GM12875 (cell line): Measurements from ENCODE around the gene WDR35.
A peak's percentile ranks its signal among the peaks of the same experiment; 100 is the strongest.

Source experiments
- H3K4me3 ChIP-seq: one replicate; pipeline ENCODE4 v1.5.1; 2011; ENCODE audit warnings: low read depth, low read length, control low read depth
- CTCF ChIP-seq: IDR thresholded peaks from 2 replicates; pipeline ENCODE4 v1.5.1; 2011; ENCODE audit warnings: low read depth, mild to moderate bottlenecking, control low read depth, inconsistent platforms, low read length, moderate library complexity, borderline replicate concordance; ENCODE audit not compliant: insufficient read depth

Gene WDR35

GRCh38 chr2:19991895-19992294 lies 2.0 kb upstream of the WDR35 start:
- TF ChIP-seq CTCF, result no peak
- H3K4me3 ChIP-seq, result no peak overlapping the region

- peak overlapping the region; percentile 66 for H3K4me3 ChIP-seq
- no peak for TF ChIP-seq CTCF
Observed at GRCh38 chr2:19990416-19990728, 467 bp upstream of the WDR35 start.

- TF ChIP-seq CTCF, result no peak
- H3K4me3 ChIP-seq, result peak overlapping the region; percentile 66
Observed at GRCh38 chr2:19989342-19989666, 601 bp downstream of the WDR35 start.

GRCh38 chr2:19988600-19988999 lies 1.3 kb downstream of the WDR35 start:
- no peak for TF ChIP-seq CTCF
- H3K4me3 ChIP-seq, result no peak overlapping the region

- H3K4me3 ChIP-seq, result no peak overlapping the region
- no peak for TF ChIP-seq CTCF
Observed at GRCh38 chr2:19987936-19988335, 2.0 kb downstream of the WDR35 start.

GRCh38 chr2:19982268-19982667 lies 7.6 kb downstream of the WDR35 start:
- H3K4me3 ChIP-seq, result no peak overlapping the region
- TF ChIP-seq CTCF, result no peak

GRCh38 chr2:19979932-19980331 lies 10.0 kb downstream of the WDR35 start:
- TF ChIP-seq CTCF, result no peak
- no peak overlapping the region for H3K4me3 ChIP-seq
